NK-92 treated with Interleukin-12 subunit alpha and Interleukin-12 subunit beta, amount 100 ng/mL, for 24 hours (cell line): ENCODE data around the gene HMCN1.

Source experiments
- DNase-seq: peaks from one replicate; lab custom pipeline; 2025; lab: John Stamatoyannopoulos, UW

Gene HMCN1

GRCh38 chr1:185733818-185734735, at the start of gene HMCN1:
Gene HMCN1, plus strand, starts transcription at chr1:185734391. Its CDS starts 389 bp downstream, at chr1:185734780.
- DNase-seq = no peak

DNA sequence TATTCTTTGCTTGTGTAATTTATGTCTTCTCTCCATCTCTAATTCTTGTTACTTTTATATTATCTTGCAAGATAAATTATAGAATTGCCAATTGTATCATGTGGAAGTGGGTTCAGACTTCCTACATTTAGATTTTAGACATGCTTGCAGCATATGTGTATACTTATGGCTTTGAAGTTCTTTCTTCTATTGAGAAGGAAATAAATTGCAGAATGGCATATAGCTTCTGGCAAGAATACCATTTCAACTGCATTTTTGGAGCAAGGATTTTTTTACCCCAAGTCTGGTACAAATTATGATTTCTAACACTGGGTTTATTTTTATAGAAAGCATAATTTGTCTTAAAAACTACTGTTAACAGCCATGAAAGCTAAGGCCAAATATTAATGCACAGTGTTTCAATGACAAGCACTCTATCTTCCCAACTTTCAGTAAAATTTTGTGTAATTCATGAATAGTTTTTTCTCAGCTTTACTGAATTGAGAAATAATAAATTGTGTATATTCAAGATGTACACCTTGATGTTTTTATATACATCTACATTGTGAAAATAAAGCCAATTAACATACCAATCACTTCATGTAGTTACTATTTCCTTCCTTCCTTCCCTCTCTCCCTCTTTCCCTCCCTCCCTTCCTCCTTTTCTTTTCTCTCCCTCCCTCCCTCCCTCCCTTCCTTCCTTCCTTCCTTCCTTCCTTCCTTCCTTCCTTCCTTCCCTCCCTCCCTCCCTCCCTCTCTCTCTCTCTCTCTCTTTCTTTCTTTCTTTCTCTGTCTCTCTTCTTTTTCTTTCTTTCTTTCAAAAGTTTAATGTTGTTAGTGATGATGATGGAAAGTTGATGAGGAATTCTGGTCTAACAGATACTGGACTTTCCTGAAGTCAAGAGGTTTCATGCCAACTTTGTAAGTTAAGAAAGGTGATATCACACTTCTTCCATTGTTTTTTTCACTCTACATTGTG, 47.1 kb upstream of the HMCN1 start:
- no peak for DNase-seq

DNA sequence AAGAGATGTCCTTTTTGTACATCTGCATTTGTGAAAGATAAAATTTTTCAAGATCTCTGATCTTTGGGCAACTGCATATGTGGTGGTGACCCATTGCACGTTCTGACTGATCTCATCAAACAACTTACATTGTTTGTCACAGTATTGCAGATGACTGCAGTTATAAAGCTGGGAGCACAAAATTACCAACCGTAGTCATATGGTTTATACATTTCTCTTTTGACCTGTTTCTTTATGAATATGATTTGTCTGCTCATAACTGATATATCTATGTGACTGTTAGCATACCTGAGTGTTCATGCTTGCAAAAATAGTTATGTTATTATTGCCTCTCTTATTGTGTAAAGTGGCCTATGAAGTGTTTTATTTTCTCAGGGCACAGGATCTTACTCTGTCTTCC, 43.7 kb upstream of the HMCN1 start:
- no peak for DNase-seq

DNA sequence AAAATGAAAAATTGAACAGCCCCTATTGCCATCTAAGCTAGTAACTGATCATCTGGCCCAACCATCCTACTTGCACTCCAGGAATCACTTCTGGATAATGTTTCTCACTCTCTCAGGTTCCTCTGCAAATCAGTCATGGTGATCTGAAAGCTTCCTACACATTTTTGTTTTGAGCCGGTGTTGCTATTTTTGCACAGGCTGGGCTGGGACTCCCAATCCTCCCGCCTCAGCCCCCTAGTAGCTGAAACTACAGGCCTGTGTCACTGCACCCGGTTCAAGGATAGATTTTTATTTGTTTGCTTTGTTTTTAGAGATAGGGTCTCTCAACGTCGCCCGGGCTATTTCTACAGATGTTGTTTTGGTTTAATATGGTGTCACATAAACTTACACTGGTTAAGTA, 40.5 kb upstream of the HMCN1 start:
- DNase-seq = no peak

- DNase-seq = no peak
Observed at GRCh38 chr1:185694081-185694480, 40.1 kb upstream of the HMCN1 start.

DNA sequence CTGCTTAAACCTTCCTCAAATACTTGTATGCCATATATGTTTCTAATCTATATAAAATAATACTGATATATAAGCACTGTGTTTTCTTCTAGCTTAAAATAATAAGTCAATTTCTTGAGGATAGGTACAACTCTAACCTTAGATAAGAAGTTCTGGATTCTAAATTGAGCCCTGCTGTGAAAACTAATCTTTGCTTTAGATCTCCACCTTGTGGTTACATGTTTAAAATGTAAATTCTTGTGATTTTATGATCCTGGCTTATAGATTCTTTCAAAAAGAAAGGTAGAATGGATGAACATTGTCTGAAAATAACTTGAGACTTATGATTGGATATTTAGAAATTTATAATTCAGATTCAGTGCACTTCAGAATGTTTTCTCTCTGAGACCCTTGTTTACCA, 38.9 kb upstream of the HMCN1 start:
- no peak for DNase-seq

- DNase-seq = no peak
Observed at GRCh38 chr1:185696422-185697150, 37.6 kb upstream of the HMCN1 start.

DNA sequence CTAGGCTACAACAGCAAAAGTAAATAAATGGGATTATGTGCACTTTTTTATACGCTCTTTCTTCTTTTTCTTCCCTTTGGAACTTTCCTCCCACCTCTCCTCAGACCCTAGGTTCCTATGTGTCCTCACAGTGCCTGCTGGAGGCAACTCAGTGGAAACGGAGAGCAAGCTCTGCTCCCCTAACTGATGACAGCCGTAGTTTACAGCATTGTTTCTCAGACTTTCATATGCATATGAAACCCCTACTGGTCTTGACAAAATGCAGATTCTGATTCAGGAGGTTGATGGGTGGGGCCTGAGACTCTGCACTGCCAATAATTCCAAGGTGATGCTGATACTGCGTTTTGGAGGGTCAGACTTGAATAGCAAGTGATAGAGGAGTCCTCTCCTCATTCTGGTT, 34.3 kb upstream of the HMCN1 start:
- DNase-seq = no peak

GRCh38 chr1:185701650-185702049, 32.5 kb upstream of the HMCN1 start:
- DNase-seq = no peak

- DNase-seq = no peak
Observed at GRCh38 chr1:185704181-185704580, 30.0 kb upstream of the HMCN1 start.

DNA sequence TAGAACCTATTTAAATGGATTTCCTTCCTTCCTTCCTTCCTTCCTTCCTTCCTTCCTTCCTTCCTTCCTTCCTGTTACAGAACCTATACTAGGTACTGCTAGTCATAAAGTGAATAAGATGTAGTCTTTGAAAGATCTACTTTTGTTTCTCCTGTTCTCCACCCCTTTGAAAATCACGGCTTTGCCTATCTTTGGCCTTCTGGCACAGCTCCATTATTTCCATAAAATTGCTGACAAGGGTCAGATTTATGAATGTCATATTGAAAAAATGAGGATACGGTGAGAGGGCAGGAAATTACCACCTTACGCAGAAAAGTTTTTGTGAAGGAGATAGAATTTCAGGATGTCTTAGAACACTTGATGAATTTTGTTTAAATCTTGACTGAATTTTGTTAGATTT, 18.1 kb upstream of the HMCN1 start:
- DNase-seq = no peak

GRCh38 chr1:185719021-185719420, 15.2 kb upstream of the HMCN1 start:
- DNase-seq = no peak

GRCh38 chr1:185720633-185721272, 13.4 kb upstream of the HMCN1 start:
- no peak for DNase-seq

DNA sequence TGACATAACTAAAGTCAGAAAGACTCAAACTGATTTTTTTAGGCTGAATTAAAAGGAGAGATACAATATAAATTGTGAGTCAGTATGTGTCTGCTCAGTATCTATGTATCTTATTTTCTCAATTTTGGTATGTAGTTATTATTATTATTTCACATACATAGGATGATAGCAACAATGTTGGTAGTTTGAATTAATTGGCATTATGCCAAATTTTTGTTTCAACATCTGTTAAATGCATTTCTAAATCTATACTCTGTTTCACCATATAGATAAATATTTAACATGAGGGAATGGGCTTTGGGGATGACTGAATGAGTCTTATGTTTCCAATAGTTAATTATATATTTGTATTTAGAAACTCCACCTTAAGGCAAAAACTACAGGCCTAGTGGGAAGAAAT, 12.6 kb upstream of the HMCN1 start:
- no peak for DNase-seq

DNA sequence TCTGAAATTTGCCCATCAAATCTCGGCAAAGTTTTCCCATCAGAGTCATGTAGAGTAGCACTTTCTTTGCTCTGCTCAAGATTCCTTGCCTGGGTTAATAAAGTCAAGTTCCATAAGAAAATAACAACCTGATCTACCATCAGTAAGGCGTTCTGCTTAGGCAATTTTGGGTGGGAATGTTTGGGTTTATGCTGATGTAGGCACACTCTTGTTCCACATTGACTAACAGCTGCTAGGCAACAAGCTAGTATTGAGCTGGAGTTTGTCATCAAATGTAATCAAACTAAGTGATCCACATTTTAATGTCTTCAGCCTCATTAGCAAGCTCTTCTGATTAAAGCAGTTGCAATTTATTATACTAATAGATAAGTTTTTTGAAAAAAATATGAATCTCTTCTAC, 12.1 kb upstream of the HMCN1 start:
- no peak for DNase-seq

DNA sequence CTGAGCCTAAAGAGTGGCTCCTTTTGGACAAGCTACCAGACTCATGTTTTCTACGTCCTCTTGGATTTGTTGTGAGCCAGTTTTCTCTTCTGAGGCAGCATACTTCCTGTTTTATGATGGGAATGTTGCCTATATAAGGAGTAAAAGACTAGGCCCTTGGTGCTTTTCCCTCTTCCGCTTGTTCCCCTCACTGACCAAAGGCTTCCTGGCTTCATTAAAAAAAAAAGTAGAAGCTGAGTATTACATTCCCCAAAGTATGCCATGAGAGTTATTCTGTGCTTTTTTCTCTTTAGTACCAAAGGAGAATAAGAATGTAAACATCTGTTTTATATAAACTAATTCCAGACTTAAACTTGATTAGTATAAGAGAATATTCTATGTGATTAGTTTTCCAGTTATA, 6.5 kb upstream of the HMCN1 start:
- no peak for DNase-seq

- DNase-seq = no peak
Observed at GRCh38 chr1:185731446-185731845, 2.7 kb upstream of the HMCN1 start.

- no peak for DNase-seq
Observed at GRCh38 chr1:185732951-185733350, 1.2 kb upstream of the HMCN1 start.

DNA sequence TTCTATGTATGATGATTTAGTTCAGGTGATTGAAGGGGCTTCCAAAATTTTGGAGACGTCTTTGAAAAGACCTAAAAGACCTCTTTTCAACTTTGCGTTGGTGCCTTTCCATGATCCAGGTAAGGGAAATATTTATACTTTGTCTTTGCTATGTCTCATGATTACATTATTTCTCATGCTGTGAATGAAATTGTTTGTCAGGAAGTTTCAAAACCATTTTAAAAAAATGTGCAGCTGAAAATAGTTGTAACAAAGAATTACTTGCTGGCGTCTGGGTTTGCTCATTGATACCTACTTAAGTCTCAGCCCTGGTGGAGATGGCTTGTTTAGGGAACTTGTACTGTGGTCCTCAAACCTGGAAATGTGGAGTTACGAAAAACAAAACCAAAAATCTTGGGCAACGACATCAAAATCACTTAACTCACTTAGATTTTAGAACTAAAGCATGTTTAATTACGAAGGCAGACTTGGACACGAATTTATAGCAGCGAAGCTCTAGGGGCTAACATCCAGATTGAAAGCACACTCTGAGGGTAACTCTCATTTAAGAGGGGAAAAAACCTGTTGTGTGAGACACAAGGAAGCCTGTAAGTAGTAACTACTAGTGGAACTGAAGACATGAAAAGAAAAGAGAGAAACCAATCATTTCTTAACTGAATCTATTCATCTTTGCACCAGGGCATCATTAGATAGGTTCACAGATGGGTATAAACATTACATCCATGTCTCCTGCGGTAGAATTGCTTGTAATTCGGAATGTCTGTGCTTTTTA, 924 bp downstream of the HMCN1 start:
- no peak for DNase-seq

DNA sequence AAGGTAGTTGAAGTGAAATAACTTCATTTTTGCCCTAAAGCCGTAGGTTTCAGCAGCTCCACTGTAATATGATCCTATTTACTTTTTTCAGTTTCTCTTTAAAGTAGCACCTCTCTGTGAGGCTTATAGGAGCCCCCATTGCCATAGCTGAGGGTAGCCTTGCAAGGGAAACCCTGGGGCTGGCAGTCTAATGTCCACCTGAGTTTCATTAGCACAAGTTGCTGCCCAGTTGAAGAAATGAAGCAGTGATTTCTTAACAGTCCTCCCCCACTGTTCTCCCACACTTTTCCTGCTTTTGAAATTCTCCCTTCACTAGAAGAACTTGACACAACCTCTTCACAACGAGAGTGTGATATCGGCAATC, 1.5 kb downstream of the HMCN1 start:
- DNase-seq = no peak

DNA sequence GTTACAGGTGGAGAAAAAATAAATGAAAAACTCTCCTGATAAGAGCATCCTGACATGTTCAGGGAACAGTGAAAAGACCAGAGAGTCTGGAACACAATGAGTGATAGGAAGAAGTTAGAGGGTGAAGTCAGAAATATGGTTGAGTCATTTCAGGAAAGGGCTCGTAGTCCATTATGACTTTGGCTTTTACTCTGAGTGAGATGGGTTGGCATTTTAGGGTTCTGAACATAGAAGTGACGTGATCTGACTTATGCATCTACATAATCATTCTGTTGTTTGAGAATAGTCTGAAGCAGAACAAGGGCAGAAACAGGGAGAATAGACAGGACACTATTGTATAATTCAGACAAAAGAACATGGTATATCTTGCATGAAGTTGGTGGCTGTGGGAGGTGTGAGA, 5.8 kb downstream of the HMCN1 start:
- DNase-seq = no peak
